GM10847 (cell line): Measurements from ENCODE around the gene TANC1.

Source experiments
- POLR2A ChIP-seq: IDR thresholded peaks from 2 replicates; pipeline ENCODE4 v1.6.1; 2011; ENCODE audit not compliant: insufficient read length; ENCODE audit errors: extremely low read depth

The TANC1 gene

GRCh38 chr2:159118115-159118858 lies 149.8 kb downstream of the TANC1 start:
- no peak for TF ChIP-seq POLR2A

DNA sequence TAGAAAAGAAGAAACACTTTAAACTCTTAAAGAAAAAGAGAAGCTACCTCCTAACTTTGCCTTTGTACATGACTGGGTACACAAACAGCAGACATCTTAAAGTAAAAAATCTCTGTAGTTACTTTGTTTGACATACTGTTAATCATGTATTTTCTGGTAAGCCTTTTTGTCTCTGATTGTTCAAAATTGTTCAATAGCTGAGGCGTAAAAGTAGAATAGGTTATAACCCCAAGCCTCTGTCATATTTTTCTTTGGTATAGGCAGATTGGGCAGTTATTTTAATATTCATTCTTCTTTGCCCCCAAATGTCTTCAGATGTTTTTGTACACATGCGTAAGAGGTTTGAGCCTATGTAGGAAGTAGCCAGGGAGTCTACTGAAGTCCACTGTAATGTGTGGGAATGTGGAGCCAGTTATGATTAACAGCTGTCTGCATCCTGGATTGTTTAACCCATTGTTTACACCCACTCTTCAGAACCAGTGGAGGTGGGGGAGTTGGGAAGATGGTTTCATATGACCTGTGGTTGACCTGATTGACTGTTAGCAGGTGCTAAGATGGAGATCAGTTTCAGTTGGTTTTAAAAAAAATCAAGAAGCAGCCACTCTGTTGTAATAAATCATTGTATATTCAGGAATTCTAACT lies 150.5 kb downstream of the TANC1 start:
- no peak for TF ChIP-seq POLR2A

DNA sequence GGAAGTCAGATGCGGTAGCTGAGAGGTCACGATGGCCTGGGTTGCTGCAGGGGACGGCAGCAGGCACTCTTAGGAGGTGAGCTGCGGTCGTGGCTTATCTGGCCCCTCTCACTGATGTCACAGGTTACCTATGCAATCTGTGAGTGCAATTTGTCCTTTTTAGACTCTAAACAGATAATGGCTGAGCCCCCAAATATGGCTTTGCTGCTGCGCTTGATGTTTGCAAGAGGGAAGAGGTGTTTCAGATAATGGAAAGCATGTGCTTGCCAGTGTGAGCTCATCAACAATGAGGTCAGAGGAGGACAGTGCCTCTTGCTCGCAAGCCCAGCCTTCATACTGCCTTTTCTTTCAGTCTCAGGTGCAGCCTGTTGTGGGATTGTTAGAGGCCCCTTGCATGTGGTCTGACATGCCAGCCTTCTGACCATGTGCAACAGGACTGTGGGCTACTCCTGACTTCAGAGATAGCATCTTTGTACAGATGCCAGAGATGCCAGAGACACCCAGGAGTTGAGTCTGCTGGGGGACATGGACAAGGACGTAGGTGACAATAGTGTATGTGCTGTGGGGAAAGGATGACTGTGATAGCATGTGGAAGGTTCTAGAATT lies 151.3 kb downstream of the TANC1 start:
- no peak for TF ChIP-seq POLR2A

DNA sequence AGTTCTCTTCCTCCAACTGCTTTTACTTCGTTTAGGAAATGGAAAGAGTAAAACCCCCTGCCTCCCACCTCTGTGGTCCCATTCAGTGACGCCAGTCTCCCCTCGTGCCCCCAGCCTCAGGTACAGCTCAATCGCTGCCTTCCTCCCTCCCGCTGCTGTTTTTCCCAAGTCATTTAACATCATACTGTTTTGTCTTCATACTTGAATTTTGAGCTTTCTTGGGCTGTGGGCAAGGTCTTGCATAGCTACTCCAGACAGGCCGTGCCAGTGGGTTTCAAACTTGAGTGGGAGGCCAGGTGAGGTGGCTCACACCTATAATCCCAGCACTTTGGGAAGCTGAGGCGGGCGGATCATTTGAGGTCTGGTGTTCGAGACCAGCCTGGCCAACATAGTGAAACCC lies 155.3 kb downstream of the TANC1 start:
- TF ChIP-seq POLR2A, result no peak

GRCh38 chr2:159124441-159124911 lies 156.0 kb downstream of the TANC1 start:
- no peak for TF ChIP-seq POLR2A

DNA sequence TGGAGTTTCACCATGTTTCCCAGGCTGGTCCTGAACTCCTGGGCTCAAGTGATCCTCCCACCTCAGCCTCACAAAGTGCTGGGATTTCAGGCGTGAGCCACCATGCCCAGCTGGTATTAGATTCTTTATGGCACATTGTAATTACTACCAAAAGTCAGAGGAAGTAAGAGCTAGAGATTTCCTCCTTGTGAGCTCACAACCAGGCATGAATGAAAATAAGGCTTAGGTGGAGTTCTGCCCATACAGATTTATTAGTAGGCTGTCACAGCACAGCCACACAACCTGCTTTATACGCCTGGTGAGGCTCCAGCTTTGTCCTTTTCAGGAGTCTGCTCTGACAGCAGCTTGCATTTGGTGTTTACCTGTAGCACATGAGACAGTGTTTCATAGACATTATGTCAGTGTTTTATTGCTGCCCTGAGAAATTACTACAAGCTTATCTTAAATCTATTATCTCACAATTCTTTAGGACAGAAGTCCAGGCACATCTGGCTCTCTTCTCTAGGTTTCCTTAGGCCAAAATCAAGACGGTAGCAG lies 156.6 kb downstream of the TANC1 start:
- no peak for TF ChIP-seq POLR2A

- TF ChIP-seq POLR2A, result no peak
These were observed 157.4 kb downstream of the TANC1 start for GRCh38 chr2:159125858-159126257.

DNA sequence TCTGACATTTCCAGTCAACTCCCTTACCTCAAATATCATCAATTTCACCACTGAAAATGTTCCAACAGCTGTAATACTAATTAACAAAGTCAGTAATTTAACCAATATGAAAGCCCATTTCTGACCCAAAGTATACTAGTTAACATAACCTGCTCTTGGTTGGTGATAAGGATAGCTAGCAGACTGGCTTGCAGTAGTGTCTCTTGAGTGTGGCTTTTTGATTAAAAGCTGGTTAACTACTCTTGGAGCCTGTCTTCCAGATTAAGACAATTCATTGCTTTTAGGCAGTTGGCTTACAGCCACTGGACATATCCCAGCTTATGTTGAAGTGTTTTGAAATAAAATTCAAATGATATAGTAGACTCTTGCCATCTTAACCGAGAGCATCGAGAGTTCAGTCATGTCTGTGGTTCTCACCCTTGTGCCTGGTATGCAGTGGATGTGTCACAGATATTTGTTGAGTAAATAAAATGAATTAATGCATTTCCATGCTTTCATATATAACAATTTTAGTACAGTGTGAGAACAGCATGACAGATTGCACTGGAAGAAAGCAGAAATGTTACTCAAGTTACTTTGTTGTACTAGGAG lies 158.1 kb downstream of the TANC1 start:
- TF ChIP-seq POLR2A, result no peak

DNA sequence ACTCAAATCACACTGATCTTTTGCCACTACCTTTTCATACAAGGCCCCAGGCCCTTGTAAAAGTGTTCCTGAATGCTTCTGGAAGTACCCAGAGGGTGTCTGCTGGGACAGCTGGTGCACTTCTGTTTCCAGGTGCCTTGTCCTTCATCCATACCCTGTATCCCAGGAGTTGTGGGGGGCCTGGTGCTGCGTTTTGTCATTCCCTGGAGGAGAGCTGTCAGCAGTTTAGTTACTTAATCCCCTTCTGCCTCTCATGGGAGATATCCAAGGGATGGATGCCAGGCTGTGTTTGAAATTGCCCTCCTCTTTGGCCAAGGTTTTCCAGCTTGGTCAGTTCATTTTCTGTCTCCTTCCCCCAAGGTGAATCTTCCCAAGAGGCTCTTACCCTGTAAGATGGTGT lies 159.8 kb downstream of the TANC1 start:
- no peak for TF ChIP-seq POLR2A

- no peak for TF ChIP-seq POLR2A
These were observed 160.8 kb downstream of the TANC1 start for GRCh38 chr2:159129269-159129668.

DNA sequence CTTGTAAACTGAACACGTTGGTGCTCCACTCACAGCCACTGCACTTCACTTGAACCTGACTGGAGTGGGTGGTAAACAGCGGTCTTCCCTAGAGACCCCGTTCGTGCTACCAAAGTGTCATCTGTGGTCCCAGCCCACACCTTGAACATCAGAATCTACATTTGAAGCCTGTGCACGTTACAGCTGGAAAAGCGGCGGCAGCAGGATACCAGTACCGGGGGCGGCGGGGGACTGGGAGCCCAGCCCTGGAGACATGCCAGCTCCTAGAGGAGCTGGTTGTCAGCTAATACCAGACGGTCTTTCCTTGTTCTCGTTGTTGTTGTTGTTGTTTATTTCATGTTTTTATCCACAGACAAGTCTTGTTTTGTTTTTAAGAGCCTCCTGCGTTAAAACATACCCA lies 161.4 kb downstream of the TANC1 start:
- no peak for TF ChIP-seq POLR2A

DNA sequence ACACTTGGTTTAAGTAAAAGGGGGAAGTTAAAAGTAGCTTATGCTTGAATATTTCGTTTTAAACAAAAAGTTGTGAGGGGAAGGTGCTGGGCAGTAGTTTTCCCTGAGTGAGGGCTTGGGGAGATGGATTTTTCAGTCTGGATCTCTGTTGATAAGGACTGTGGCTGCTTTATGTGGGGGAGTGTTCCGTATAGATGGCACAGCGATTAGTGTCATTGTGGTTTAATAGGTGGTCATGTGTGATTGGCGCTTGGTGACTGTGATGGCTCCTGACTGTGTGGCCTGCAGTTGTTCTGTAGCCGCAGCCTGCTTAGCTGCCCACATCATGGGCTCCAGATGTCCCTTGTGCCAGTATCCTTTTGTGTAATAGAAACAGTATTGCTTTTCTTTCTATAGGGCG lies 161.9 kb downstream of the TANC1 start:
- no peak for TF ChIP-seq POLR2A

GRCh38 chr2:159131267-159131913 lies 162.9 kb downstream of the TANC1 start:
- TF ChIP-seq POLR2A, result no peak

GRCh38 chr2:159131914-159132281 lies 163.5 kb downstream of the TANC1 start:
- no peak for TF ChIP-seq POLR2A

- TF ChIP-seq POLR2A, result no peak
These were observed 165.4 kb downstream of the TANC1 start for GRCh38 chr2:159133797-159134196.
